WTC11 (cell line): ENCODE results near the gene KANTR.

Experiments
- ESRRA ChIP-seq: sonication (generic); formaldehyde crosslinking; IDR thresholded peaks from 2 replicates; pipeline ENCODE4 v1.8.1; 2022; ENCODE audit warnings: mild to moderate bottlenecking, missing genetic modification reagents, borderline replicate concordance
- JUN ChIP-seq: sonication (generic); formaldehyde crosslinking; IDR thresholded peaks from 2 replicates; pipeline ENCODE4 v1.8.0; 2023; ENCODE audit warnings: mild to moderate bottlenecking, missing genetic modification reagents
- NR1H2 ChIP-seq: sonication (generic); formaldehyde crosslinking; IDR thresholded peaks from 2 replicates; pipeline ENCODE4 v1.9.0; 2021; ENCODE audit warnings: mild to moderate bottlenecking, moderate library complexity, missing genetic modification reagents
- ZNF423 ChIP-seq: fragments of 250-450 bp; sonication (Bioruptor Pico); IDR thresholded peaks from 2 replicates; pipeline ENCODE4 v2.1.2; 2022; ENCODE audit warnings: mild to moderate bottlenecking, moderate library complexity
- TF ChIP-seq, protein P1 (sequence below): sonication (generic); formaldehyde crosslinking; conservative IDR thresholded peaks from 2 replicates; pipeline ENCODE4 v1.8.1; 2023; ENCODE audit warnings: mild to moderate bottlenecking, low read depth, missing genetic modification reagents, moderate library complexity
- TF ChIP-seq, protein P2 (sequence below): fragments of 200-600 bp; IDR thresholded peaks from 2 replicates; pipeline ENCODE4 v1.8.0; 2022; ENCODE audit warnings: antibody characterized with exemption

DNA sequence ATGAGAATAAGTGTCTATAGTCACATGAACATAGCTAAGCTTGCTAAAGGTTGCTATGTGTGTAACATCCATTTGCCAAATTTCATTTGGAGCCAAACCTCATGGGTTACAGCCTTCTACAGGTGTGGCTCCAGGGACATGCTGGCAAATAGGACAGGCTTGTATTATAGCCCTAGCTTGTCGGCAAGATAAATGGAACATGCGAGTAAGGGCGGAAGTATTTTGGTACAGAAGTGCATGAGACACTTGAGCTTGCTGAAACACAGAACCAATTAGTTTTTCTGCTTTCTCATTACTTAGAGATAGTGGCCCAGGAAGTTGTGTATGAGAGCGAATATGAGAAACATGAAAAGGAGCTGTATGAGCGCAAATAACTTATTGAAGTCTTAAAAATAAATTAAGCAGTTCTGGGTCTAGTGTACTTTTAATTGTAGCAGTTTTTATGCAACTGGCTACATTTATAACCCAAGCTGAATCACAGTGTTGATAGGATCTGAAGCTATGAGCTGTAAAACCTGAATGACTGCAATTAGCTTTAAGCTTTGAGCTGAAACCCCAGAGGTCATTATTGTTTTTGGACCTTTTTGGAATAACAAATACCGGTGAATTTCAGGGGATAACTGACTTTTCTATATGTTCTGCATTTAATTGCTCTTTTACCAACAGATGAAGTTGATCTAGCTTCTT is 66.5 kb downstream of the KANTR start:
- TF ChIP-seq, protein P1, sequence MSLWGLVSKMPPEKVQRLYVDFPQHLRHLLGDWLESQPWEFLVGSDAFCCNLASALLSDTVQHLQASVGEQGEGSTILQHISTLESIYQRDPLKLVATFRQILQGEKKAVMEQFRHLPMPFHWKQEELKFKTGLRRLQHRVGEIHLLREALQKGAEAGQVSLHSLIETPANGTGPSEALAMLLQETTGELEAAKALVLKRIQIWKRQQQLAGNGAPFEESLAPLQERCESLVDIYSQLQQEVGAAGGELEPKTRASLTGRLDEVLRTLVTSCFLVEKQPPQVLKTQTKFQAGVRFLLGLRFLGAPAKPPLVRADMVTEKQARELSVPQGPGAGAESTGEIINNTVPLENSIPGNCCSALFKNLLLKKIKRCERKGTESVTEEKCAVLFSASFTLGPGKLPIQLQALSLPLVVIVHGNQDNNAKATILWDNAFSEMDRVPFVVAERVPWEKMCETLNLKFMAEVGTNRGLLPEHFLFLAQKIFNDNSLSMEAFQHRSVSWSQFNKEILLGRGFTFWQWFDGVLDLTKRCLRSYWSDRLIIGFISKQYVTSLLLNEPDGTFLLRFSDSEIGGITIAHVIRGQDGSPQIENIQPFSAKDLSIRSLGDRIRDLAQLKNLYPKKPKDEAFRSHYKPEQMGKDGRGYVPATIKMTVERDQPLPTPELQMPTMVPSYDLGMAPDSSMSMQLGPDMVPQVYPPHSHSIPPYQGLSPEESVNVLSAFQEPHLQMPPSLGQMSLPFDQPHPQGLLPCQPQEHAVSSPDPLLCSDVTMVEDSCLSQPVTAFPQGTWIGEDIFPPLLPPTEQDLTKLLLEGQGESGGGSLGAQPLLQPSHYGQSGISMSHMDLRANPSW, result no peak
- TF ChIP-seq ESRRA (CRISPR knock-in tag), result no peak
- no peak for TF ChIP-seq ZNF423 (CRISPR knock-in tag)
- TF ChIP-seq, protein P2, sequence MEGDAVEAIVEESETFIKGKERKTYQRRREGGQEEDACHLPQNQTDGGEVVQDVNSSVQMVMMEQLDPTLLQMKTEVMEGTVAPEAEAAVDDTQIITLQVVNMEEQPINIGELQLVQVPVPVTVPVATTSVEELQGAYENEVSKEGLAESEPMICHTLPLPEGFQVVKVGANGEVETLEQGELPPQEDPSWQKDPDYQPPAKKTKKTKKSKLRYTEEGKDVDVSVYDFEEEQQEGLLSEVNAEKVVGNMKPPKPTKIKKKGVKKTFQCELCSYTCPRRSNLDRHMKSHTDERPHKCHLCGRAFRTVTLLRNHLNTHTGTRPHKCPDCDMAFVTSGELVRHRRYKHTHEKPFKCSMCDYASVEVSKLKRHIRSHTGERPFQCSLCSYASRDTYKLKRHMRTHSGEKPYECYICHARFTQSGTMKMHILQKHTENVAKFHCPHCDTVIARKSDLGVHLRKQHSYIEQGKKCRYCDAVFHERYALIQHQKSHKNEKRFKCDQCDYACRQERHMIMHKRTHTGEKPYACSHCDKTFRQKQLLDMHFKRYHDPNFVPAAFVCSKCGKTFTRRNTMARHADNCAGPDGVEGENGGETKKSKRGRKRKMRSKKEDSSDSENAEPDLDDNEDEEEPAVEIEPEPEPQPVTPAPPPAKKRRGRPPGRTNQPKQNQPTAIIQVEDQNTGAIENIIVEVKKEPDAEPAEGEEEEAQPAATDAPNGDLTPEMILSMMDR, result no peak
- no peak for TF ChIP-seq NR1H2 (CRISPR knock-in tag)
- no peak for TF ChIP-seq JUN
